GM21576 (cell line): ENCODE results near the gene EDEM2.
"Not testable (repeated sequence)": the region's sequence is repeated elsewhere in the genome, so short reads cannot be mapped to it uniquely, and the experiment has no call there.

ENCODE experiments used
- ATAC-seq: cut with Tn5 transposase; IDR thresholded peaks from one replicate; pipeline ENCODE4 v1.9.1; 2021; ENCODE audit warnings: mild to moderate bottlenecking, moderate library complexity; ENCODE audit not compliant: unreplicated experiment

EDEM2 gene

GRCh38 chr20:35171753-35172433 is 24.8 kb upstream of the EDEM2 start, which contains the start of gene PROCR:
Gene PROCR, plus strand, starts transcription at chr20:35172072. Its CDS starts 83 bp downstream, at chr20:35172155.
- ATAC-seq = no peak

GRCh38 chr20:35171438-35171752 is 24.3 kb upstream of the EDEM2 start:
- ATAC-seq = no peak

- not testable (repeated sequence) for ATAC-seq
Observed at GRCh38 chr20:35168701-35169409, 21.7 kb upstream of the EDEM2 start.

GRCh38 chr20:35167787-35168186 is 20.7 kb upstream of the EDEM2 start:
- ATAC-seq = no peak

GRCh38 chr20:35166242-35166830 is 19.2 kb upstream of the EDEM2 start:
- ATAC-seq = no peak

- ATAC-seq = no peak
Observed at GRCh38 chr20:35165221-35166185, 18.4 kb upstream of the EDEM2 start.

GRCh38 chr20:35164531-35164930 is 17.4 kb upstream of the EDEM2 start:
- ATAC-seq = not testable (repeated sequence)

GRCh38 chr20:35160341-35160740 is 13.2 kb upstream of the EDEM2 start:
- not testable (repeated sequence) for ATAC-seq

GRCh38 chr20:35156978-35157377 is 9.8 kb upstream of the EDEM2 start:
- no peak for ATAC-seq

- ATAC-seq = no peak
Observed at GRCh38 chr20:35155936-35156335, 8.8 kb upstream of the EDEM2 start.

GRCh38 chr20:35151736-35152135 is 4.6 kb upstream of the EDEM2 start:
- no peak for ATAC-seq

- ATAC-seq = no peak
Observed at GRCh38 chr20:35150846-35151579, 3.9 kb upstream of the EDEM2 start.

GRCh38 chr20:35147575-35148071 is 487 bp upstream of the EDEM2 start:
- ATAC-seq = peak; percentile 12

- ATAC-seq = no peak
Observed at GRCh38 chr20:35146299-35146919, 727 bp downstream of the EDEM2 start.

- ATAC-seq = no peak
Observed at GRCh38 chr20:35145141-35145564, 2.0 kb downstream of the EDEM2 start.

- ATAC-seq = no peak
Observed at GRCh38 chr20:35144694-35145093, 2.4 kb downstream of the EDEM2 start.

GRCh38 chr20:35135867-35136586 is 11.1 kb downstream of the EDEM2 start:
- ATAC-seq = no peak

GRCh38 chr20:35134880-35135279 is 12.3 kb downstream of the EDEM2 start:
- no peak for ATAC-seq

GRCh38 chr20:35134472-35134871 is 12.7 kb downstream of the EDEM2 start:
- no peak for ATAC-seq
